Fibroblast of lung (primary cell): ENCODE data around the gene ENTR1. TPM values are rescaled to one million over a fixed set of nuclear protein-coding genes. Genes with fewer than 3 reads are reported as not detected.
A peak's percentile ranks its signal among the peaks of the same experiment; 100 is the strongest.

Experiments used
- DNase-seq, 2 donors: peaks; one replicate each; pipeline versions ENCODE4 v3.0.0 to v3.0.0-alpha.2; 2010; ENCODE audit warnings: low read depth in 2 of 2
- H2AFZ ChIP-seq: 2 replicates; pipeline ENCODE4 v1.5.1; 2012; ENCODE audit warnings: low read length, control low read depth, inconsistent platforms
- H3K27ac ChIP-seq: 2 replicates; pipeline ENCODE4 v1.5.1; 2011; ENCODE audit warnings: low read length, control low read depth; ENCODE audit not compliant: insufficient read depth
- H3K27me3 ChIP-seq: 2 replicates; pipeline ENCODE4 v1.5.1; 2011; ENCODE audit warnings: mild to moderate bottlenecking, low read length; ENCODE audit not compliant: control insufficient read depth, insufficient read depth
- H3K36me3 ChIP-seq: 2 replicates; pipeline ENCODE4 v1.5.1; 2011; ENCODE audit warnings: low read length; ENCODE audit not compliant: control insufficient read depth, insufficient read depth
- H3K4me1 ChIP-seq: 2 replicates; pipeline ENCODE4 v1.5.1; 2011; ENCODE audit warnings: low read length; ENCODE audit not compliant: control insufficient read depth, insufficient read depth; ENCODE audit errors: extremely low read depth
- H3K4me2 ChIP-seq: 2 replicates; pipeline ENCODE4 v1.5.1; 2011; ENCODE audit warnings: low read length, control low read depth; ENCODE audit not compliant: insufficient read depth; ENCODE audit errors: extremely low read depth
- H3K4me3 ChIP-seq, 4 experiments: fragments of 200-600 bp in 1 of 4; sonication (generic) in 1 of 4; replicated peaks in 1 of 4; 2 replicates each; pipeline ENCODE4 v1.5.1; 2011 to 2016; ENCODE audit warnings: low read length in 4 of 4, low read depth in 3 of 4, mild to moderate bottlenecking in 3 of 4, control low read depth in 2 of 4, inconsistent platforms in 1 of 4, mixed read lengths in 1 of 4; ENCODE audit not compliant: insufficient read depth in 1 of 4; ENCODE audit errors: control extremely low read depth in 1 of 4
- H3K79me2 ChIP-seq: 2 replicates; pipeline ENCODE4 v1.5.1; 2012; ENCODE audit warnings: mild to moderate bottlenecking, low read length, inconsistent platforms; ENCODE audit not compliant: control insufficient read depth, insufficient read depth
- H3K9ac ChIP-seq: 2 replicates; pipeline ENCODE4 v1.5.1; 2011; ENCODE audit warnings: mild to moderate bottlenecking, low read length, control low read depth; ENCODE audit not compliant: insufficient read depth
- H3K9me3 ChIP-seq: 2 replicates; pipeline ENCODE4 v1.5.1; 2012; ENCODE audit warnings: low read depth, low read length; ENCODE audit not compliant: control insufficient read depth, insufficient read depth
- H4K20me1 ChIP-seq: 2 replicates; pipeline ENCODE4 v1.5.1; 2011; ENCODE audit warnings: low read length; ENCODE audit not compliant: control insufficient read depth, insufficient read depth; ENCODE audit errors: extremely low read depth
- CTCF ChIP-seq, 2 donors: IDR thresholded peaks in 1 of 2; conservative IDR thresholded peaks in 1 of 2; 1 replicate in 1 of 2; 2 replicates in 1 of 2; pipeline ENCODE4 v1.5.1; 2011 to 2012; ENCODE audit warnings: low read length in 2 of 2, control low read depth in 1 of 2, inconsistent platforms in 1 of 2, low read depth in 1 of 2, mild to moderate bottlenecking in 1 of 2
- EZH2 ChIP-seq: IDR thresholded peaks from 2 replicates; pipeline ENCODE4 v1.5.1; 2012; ENCODE audit warnings: low read length, control low read depth, mild to moderate bottlenecking; ENCODE audit errors: missing control alignments
- polyA plus RNA-seq, 2 donors: library from polyadenylated mRNA; depleted of rRNA in 1 of 2; stranded (reverse) in 1 of 2; unstranded in 1 of 2; fragments of >200 nt; gene quantifications; 2 replicates each; pipeline ENCODE4 v1.2.1, GENCODE V29; 2011 to 2012; ENCODE audit warnings: missing spikeins in 1 of 2
- total RNA-seq: library from RNA; depleted of rRNA; stranded (reverse); fragments of >200 nt; gene quantifications from 2 replicates; pipeline ENCODE4 v1.2.1, GENCODE V29; 2014

Gene ENTR1
- total and polyA plus RNA-seq, 2 donors (not counting 1 experiment from before 2014, with no cell fraction given) = 24.5 to 31.9 TPM

- TF ChIP-seq CTCF (conservative IDR thresholded peaks at IDR 0.05 in 1 of 2, IDR thresholded peaks at IDR 0.05 in 1 of 2; ENCODE audit: low read depth in 1 of 2, low read length in 2 of 2) (peak in 1 of 2 donors; percentile 1), EZH2 (no peak)
- H3K9me3 ChIP-seq = no peaks in the 10 kb centered on the region
Measured at GRCh38 chr9:136361754-136362449, 48.5 kb downstream of the ENTR1 start.

GRCh38 chr9:136361047-136361753, 49.2 kb downstream of the ENTR1 start:
- Histone ChIP-seq H3K4me3 (peak overlapping the region in 1 of 4 experiments; percentile 14), H3K9me3 (no peaks in the 10 kb centered on the region), H3K36me3 (peaks cover 23% of the 10 kb centered on the region), H2AFZ (no peak overlapping the region), H3K27ac (peak overlapping the region; percentile 80), H3K79me2 (no peaks in the 10 kb centered on the region), H3K4me1 (peaks cover 21% of the 10 kb centered on the region), H3K9ac (peak overlapping the region; percentile 55), H4K20me1 (no peaks in the 10 kb centered on the region), H3K4me2 (peak overlapping the region; percentile 42), H3K27me3 (no peaks in the 10 kb centered on the region)
- peak; percentile 35 to 62 for DNase-seq
- TF ChIP-seq CTCF (conservative IDR thresholded peaks at IDR 0.05 in 1 of 2, IDR thresholded peaks at IDR 0.05 in 1 of 2; ENCODE audit: low read depth in 1 of 2, low read length in 2 of 2) (no peak), EZH2 (no peak)

More at GRCh38 chr9:136361754-136362449, 48.5 kb downstream of the ENTR1 start:
- no peak overlapping the region for H2AFZ ChIP-seq
- no peaks in the 10 kb centered on the region for H3K79me2 ChIP-seq
- peak overlapping the region in 1 of 4 experiments; percentile 14 for H3K4me3 ChIP-seq
- H3K4me2 ChIP-seq = peak overlapping the region; percentile 33
- peaks cover 16% of the 10 kb centered on the region for H3K36me3 ChIP-seq
- no peak for DNase-seq
- no peaks in the 10 kb centered on the region for H3K27me3 ChIP-seq
- H3K27ac ChIP-seq = peak overlapping the region; percentile 80
- H3K9ac ChIP-seq = peak overlapping the region; percentile 55
- no peaks in the 10 kb centered on the region for H4K20me1 ChIP-seq
- peaks cover 21% of the 10 kb centered on the region for H3K4me1 ChIP-seq
